ENCODE measurements around the gene ZG16. TPM values are rescaled to one million over a fixed set of nuclear protein-coding genes. Genes with fewer than 3 reads are reported as not detected.

ZG16 gene
- total and polyA plus RNA-seq, 4 donors: 0.19 to 2.8 (median 1.7) TPM

- Histone ChIP-seq H3K4me3 (ENCODE audit: low read depth in 1 of 3, low read length in 3 of 3) (no peak overlapping the region), H3K36me3 (ENCODE audit: control insufficient read depth in 4 of 4, insufficient read depth in 3 of 4, low read depth in 1 of 4, low read length in 3 of 4) (peaks cover 2 to 10% (median 4%) of the 10 kb centered on the region in 4 donors), H3K27ac (ENCODE audit: low read depth in 1 of 2, low read length in 2 of 2) (peak overlapping the region in 1 of 2 donors; percentile 88), H3K9me3 (ENCODE audit: control insufficient read depth in 4 of 4, low read length in 3 of 4) (no peaks in the 10 kb centered on the region), H3K4me1 (ENCODE audit: control insufficient read depth in 4 of 4, insufficient read depth in 4 of 4, low read length in 3 of 4) (peaks cover 16 to 51% (median 32%) of the 10 kb centered on the region in 4 donors), H3K9ac (ENCODE audit: low read depth in 1 of 2, low read length in 2 of 2) (no peak overlapping the region), H3K27me3 (ENCODE audit: control insufficient read depth in 4 of 4, insufficient read depth in 4 of 4, low read length in 3 of 4) (no peaks in the 10 kb centered on the region)
- DNase-seq (ENCODE audit: low spot score): no peak
- TF ChIP-seq, protein P1, sequence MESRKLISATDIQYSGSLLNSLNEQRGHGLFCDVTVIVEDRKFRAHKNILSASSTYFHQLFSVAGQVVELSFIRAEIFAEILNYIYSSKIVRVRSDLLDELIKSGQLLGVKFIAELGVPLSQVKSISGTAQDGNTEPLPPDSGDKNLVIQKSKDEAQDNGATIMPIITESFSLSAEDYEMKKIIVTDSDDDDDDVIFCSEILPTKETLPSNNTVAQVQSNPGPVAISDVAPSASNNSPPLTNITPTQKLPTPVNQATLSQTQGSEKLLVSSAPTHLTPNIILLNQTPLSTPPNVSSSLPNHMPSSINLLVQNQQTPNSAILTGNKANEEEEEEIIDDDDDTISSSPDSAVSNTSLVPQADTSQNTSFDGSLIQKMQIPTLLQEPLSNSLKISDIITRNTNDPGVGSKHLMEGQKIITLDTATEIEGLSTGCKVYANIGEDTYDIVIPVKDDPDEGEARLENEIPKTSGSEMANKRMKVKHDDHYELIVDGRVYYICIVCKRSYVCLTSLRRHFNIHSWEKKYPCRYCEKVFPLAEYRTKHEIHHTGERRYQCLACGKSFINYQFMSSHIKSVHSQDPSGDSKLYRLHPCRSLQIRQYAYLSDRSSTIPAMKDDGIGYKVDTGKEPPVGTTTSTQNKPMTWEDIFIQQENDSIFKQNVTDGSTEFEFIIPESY (IDR thresholded peaks at IDR 0.05): no peak
- TF ChIP-seq MAX (IDR thresholded peaks at IDR 0.05) (no peak), FOXA1 (IDR thresholded peaks at IDR 0.05) (no peak), HNF4A (conservative IDR thresholded peaks at IDR 0.05) (no peak)
- TF ChIP-seq, protein P2, sequence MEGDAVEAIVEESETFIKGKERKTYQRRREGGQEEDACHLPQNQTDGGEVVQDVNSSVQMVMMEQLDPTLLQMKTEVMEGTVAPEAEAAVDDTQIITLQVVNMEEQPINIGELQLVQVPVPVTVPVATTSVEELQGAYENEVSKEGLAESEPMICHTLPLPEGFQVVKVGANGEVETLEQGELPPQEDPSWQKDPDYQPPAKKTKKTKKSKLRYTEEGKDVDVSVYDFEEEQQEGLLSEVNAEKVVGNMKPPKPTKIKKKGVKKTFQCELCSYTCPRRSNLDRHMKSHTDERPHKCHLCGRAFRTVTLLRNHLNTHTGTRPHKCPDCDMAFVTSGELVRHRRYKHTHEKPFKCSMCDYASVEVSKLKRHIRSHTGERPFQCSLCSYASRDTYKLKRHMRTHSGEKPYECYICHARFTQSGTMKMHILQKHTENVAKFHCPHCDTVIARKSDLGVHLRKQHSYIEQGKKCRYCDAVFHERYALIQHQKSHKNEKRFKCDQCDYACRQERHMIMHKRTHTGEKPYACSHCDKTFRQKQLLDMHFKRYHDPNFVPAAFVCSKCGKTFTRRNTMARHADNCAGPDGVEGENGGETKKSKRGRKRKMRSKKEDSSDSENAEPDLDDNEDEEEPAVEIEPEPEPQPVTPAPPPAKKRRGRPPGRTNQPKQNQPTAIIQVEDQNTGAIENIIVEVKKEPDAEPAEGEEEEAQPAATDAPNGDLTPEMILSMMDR (IDR thresholded peaks at IDR 0.05; ENCODE audit: low read depth, low read length, missing input control): no peak
- WGBS: 82% methylated on average over 31 of the region's 31 CpGs
These were observed 31.1 kb downstream of the ZG16 start for GRCh38 chr16:29809031-29809747.

DNA sequence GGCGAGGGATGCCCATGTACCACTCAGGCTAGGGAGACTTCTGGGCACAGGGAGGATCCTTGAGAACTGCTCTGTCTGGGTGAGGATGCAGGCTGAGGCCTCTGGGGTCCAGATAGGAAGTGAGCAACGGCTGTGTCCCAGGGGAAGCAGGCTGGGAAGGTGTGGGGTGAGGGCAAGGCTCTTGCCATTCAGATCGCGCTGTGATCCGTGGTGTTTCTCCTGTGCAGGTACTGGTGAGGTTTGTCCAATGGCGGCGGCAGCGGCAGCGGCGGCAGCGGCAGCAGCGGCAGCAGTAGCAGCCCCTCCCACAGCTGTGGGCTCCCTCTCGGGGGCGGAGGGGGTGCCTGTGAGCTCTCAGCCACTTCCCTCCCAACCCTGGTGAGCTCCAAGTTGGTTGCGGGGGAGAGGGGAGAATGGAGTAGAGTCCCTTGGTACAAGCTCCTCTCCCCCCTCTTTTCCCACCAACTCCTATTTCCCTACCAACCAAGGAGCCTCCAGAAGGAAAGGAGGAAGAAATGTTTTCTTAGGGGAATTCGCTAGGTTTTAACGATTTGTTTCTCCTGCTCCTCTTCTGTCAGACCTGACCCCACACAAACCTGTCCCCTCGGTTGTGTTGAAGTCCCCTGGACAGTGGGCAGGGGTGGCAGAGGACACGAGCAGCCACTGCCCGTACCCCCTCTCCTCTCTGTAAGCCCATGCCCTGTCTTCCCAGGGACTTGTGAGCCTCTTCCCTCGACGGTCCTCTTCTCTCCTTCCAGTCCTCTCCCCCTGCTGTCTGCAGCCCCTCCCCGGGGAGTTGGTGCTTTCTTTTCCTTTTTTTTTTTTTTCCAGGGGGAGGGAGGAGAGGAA is 32.0 kb downstream of the ZG16 start:
- Histone ChIP-seq H3K4me1 (ENCODE audit: control insufficient read depth in 4 of 4, insufficient read depth in 4 of 4, low read length in 3 of 4) (peaks cover 16 to 51% (median 30%) of the 10 kb centered on the region in 4 donors), H3K36me3 (ENCODE audit: control insufficient read depth in 4 of 4, insufficient read depth in 3 of 4, low read depth in 1 of 4, low read length in 3 of 4) (peaks cover 2 to 10% (median 4%) of the 10 kb centered on the region in 4 donors), H3K9ac (ENCODE audit: low read depth in 1 of 2, low read length in 2 of 2) (no peak overlapping the region), H3K9me3 (ENCODE audit: control insufficient read depth in 4 of 4, low read length in 3 of 4) (no peaks in the 10 kb centered on the region), H3K27ac (ENCODE audit: low read depth in 1 of 2, low read length in 2 of 2) (peak overlapping the region; percentile 8 to 85), H3K4me3 (ENCODE audit: low read depth in 1 of 3, low read length in 3 of 3) (no peak overlapping the region), H3K27me3 (ENCODE audit: control insufficient read depth in 4 of 4, insufficient read depth in 4 of 4, low read length in 3 of 4) (no peaks in the 10 kb centered on the region)
- DNase-seq (ENCODE audit: low spot score): no peak
- WGBS: 76% methylated on average over 23 of the region's 23 CpGs
- TF ChIP-seq, protein P2 (IDR thresholded peaks at IDR 0.05; ENCODE audit: low read depth, low read length, missing input control): no peak
- TF ChIP-seq HNF4A (conservative IDR thresholded peaks at IDR 0.05): no peak
- TF ChIP-seq EGR1 (IDR thresholded peaks at IDR 0.05; ENCODE audit: low read depth in 2 of 2): no peak
- TF ChIP-seq YY1 (IDR thresholded peaks at IDR 0.05): no peak
- no peak for TF ChIP-seq REST (IDR thresholded peaks at IDR 0.05)
- no peak for TF ChIP-seq SP1 (IDR thresholded peaks at IDR 0.05)
- TF ChIP-seq, protein P1 (IDR thresholded peaks at IDR 0.05): no peak
- TF ChIP-seq TAF1 (conservative IDR thresholded peaks at IDR 0.05): no peak
- no peak for TF ChIP-seq NR2F2 (IDR thresholded peaks at IDR 0.05)
- TF ChIP-seq MAX (IDR thresholded peaks at IDR 0.05): no peak
- no peak for TF ChIP-seq RXRA (IDR thresholded peaks at IDR 0.05)
- TF ChIP-seq FOXA2 (IDR thresholded peaks at IDR 0.05): no peak
- TF ChIP-seq GABPA (IDR thresholded peaks at IDR 0.05 in 1 of 2, conservative IDR thresholded peaks at IDR 0.05 in 1 of 2): no peak
- TF ChIP-seq FOXA1 (IDR thresholded peaks at IDR 0.05): no peak
- TF ChIP-seq JUND (IDR thresholded peaks at IDR 0.05): no peak
- TF ChIP-seq RAD21 (IDR thresholded peaks at IDR 0.05): no peak
- TF ChIP-seq HNF4G (IDR thresholded peaks at IDR 0.05): no peak

All from liver (tissue), 9 donors.